DND-41 (cell line): Measurements from ENCODE around the gene C11orf68.

Experiments used
- ATAC-seq: fragments of 200-7000 bp; cut with Tn5 transposase; 3 replicates; pipeline ENCODE4 v1.9.1; 2021; ENCODE audit warnings: low read depth; ENCODE audit not compliant: insufficient read depth
- DNase-seq: peaks from one replicate; pipeline ENCODE4 v3.0.0-alpha.2; 2020
- H2AFZ ChIP-seq: 2 replicates; pipeline ENCODE4 v1.6.0; 2012; ENCODE audit warnings: low read depth, low read length
- H3K27ac ChIP-seq: 2 replicates; pipeline ENCODE4 v1.5.1; 2012; ENCODE audit warnings: low read length, inconsistent platforms
- H3K27me3 ChIP-seq: fragments of 200-600 bp; sonication (generic); 2 replicates; pipeline ENCODE4 v1.6.0; 2012; ENCODE audit warnings: low read length, mild to moderate bottlenecking, inconsistent platforms; ENCODE audit not compliant: insufficient read depth, poor library complexity
- H3K36me3 ChIP-seq: 2 replicates; pipeline ENCODE4 v1.5.1; 2012; ENCODE audit warnings: low read length, inconsistent platforms; ENCODE audit not compliant: insufficient read depth
- H3K4me1 ChIP-seq: 2 replicates; pipeline ENCODE4 v1.5.1; 2012; ENCODE audit warnings: mild to moderate bottlenecking, low read length; ENCODE audit not compliant: insufficient read depth
- H3K4me2 ChIP-seq: 2 replicates; pipeline ENCODE4 v1.6.0; 2012; ENCODE audit warnings: mild to moderate bottlenecking, moderate library complexity, low read length, inconsistent platforms; ENCODE audit not compliant: insufficient read depth
- H3K4me3 ChIP-seq, 2 experiments: fragments of 200-600 bp in 1 of 2; shearing (Covaris generic) in 1 of 2; 2 replicates each; pipeline ENCODE4 v1.5.1; 2012 to 2016; ENCODE audit warnings: inconsistent platforms in 2 of 2, low read length in 2 of 2, mild to moderate bottlenecking in 2 of 2, low read depth in 1 of 2, moderate library complexity in 1 of 2
- H3K79me2 ChIP-seq: 2 replicates; pipeline ENCODE4 v1.6.0; 2012; ENCODE audit warnings: low read length, inconsistent platforms; ENCODE audit not compliant: insufficient read depth
- H3K9ac ChIP-seq: 2 replicates; pipeline ENCODE4 v1.6.0; 2012; ENCODE audit warnings: low read depth, mild to moderate bottlenecking, inconsistent platforms, low read length, moderate library complexity
- H3K9me3 ChIP-seq: 2 replicates; pipeline ENCODE4 v1.5.1; 2012; ENCODE audit warnings: low read length, moderate library complexity, mild to moderate bottlenecking, inconsistent platforms; ENCODE audit not compliant: insufficient read depth, severe bottlenecking
- H4K20me1 ChIP-seq: 2 replicates; pipeline ENCODE4 v1.6.0; 2012; ENCODE audit warnings: low read length; ENCODE audit not compliant: insufficient read depth
- CTCF ChIP-seq: IDR thresholded peaks from 2 replicates; pipeline ENCODE4 v1.5.1; 2012; ENCODE audit warnings: borderline replicate concordance, low read length, moderate library complexity, mild to moderate bottlenecking; ENCODE audit not compliant: poor library complexity, severe bottlenecking; ENCODE audit errors: extremely low read depth
- EZH2 ChIP-seq: IDR thresholded peaks from 3 replicates; pipeline ENCODE4 v1.6.1; 2012; ENCODE audit warnings: borderline replicate concordance, low read depth, mild to moderate bottlenecking, moderate library complexity, low read length, inconsistent platforms; ENCODE audit not compliant: severe bottlenecking

C11orf68 gene

DNA sequence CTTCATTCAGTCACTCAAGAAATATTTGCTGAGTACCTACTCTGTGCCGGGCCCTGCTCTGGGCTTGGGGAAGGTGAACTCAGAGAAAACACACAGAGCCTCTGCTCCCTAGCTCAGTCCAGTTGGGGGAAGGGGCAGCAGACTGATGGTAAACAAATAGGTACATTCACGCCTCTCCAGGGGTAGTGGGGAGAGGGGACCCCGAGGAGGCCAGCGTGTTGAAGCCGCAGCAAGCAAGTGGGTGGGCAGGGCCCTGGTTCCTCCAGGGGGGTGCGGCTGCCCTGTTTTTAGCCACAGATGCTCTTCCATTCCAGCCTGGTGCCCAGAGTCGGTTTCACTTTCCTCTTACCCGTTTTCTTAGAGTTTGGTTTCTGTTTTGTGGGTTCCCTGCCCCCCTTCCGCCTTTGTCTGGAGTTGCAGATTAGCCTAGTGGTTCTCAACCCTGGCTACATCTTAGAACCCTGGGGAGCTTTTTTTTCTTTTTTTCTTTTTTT is 9.1 kb upstream of the C11orf68 start:
- H3K27me3 ChIP-seq: no peaks in the 10 kb centered on the region
- H3K4me3 ChIP-seq: peak overlapping the region in 1 of 2 experiments; percentile 49; a peak in 2 of 4 replicates
- H3K9ac ChIP-seq: peak overlapping the region; percentile 59
- peak overlapping the region; percentile 82 for H2AFZ ChIP-seq
- H3K4me1 ChIP-seq: peaks cover 30% of the 10 kb centered on the region
- H3K79me2 ChIP-seq: no peaks in the 10 kb centered on the region
- no peaks in the 10 kb centered on the region for H4K20me1 ChIP-seq
- no peaks in the 10 kb centered on the region for H3K9me3 ChIP-seq
- ATAC-seq (peak; percentile 90), DNase-seq (peak; percentile 94)
- H3K27ac ChIP-seq: peak overlapping the region; percentile 90
- peak overlapping the region; percentile 65 for H3K4me2 ChIP-seq
- peaks cover 4% of the 10 kb centered on the region for H3K36me3 ChIP-seq
- TF ChIP-seq CTCF (peak; percentile 10), EZH2 (no peak)

GRCh38 chr11:65925397-65925796 is 6.5 kb upstream of the C11orf68 start:
- Histone ChIP-seq H3K9me3 (no peaks in the 10 kb centered on the region), H3K4me1 (peaks cover 33% of the 10 kb centered on the region), H3K27me3 (no peaks in the 10 kb centered on the region), H3K36me3 (peaks cover 28% of the 10 kb centered on the region), H2AFZ (no peak overlapping the region), H3K4me3 (no peak overlapping the region), H4K20me1 (no peaks in the 10 kb centered on the region; the same call in 1 of the 2 replicates), H3K4me2 (no peak overlapping the region), H3K9ac (no peak overlapping the region), H3K79me2 (peaks cover 5% of the 10 kb centered on the region), H3K27ac (no peak overlapping the region)
- no peak for TF ChIP-seq EZH2
- TF ChIP-seq CTCF: no peak
- ATAC-seq (no peak), DNase-seq (no peak)

DNA sequence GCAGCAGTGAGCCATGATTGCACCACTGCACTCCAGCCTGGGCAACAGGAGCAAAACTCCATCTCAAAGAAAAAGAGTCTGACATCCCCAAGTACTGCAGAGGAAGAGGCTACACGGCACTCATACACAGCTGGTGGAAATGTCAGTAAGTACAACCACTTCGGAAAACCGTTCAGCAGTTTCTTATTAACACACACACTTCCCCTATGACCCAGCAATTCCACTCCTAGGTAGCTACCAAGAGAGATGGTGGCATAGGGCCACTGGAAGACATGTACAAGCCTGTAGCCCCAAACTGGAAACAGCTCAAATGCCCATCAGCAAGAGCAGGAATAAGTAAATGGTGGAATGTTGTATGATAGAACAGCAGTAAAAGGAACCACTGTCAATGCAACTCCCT is 3.7 kb upstream of the C11orf68 start:
- H3K4me3 ChIP-seq: no peak overlapping the region
- H3K9me3 ChIP-seq: no peaks in the 10 kb centered on the region
- no peak for ATAC-seq
- no peak for DNase-seq
- peaks cover 30% of the 10 kb centered on the region for H3K4me1 ChIP-seq
- H3K4me2 ChIP-seq: no peak overlapping the region
- H3K9ac ChIP-seq: no peak overlapping the region
- H4K20me1 ChIP-seq: peaks cover 6% of the 10 kb centered on the region; the same call in 1 of the 2 replicates
- H3K36me3 ChIP-seq: peaks cover 37% of the 10 kb centered on the region
- peaks cover 26% of the 10 kb centered on the region for H3K79me2 ChIP-seq
- no peaks in the 10 kb centered on the region for H3K27me3 ChIP-seq
- TF ChIP-seq CTCF (no peak), EZH2 (no peak)
- no peak overlapping the region for H2AFZ ChIP-seq
- no peak overlapping the region for H3K27ac ChIP-seq

DNA sequence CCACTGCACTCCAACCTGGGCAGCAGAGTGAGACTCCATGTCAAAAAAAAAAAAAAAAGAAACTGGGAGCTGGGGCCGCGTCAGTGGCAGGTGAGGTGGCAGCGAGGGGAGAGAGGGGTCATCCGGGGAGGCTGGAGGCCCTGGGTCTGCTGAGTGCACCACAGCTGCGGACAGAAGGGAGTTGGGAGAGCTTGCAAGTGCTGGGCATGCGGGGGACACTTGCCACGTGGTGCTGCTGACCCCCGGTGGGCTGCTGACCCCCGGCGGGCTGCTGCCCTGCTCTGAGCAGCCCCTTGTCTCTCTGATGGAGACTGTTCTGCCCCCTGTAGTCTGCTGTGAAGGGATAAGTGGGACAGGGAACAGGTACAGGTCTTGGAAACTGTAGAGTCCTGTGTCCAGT is 3.0 kb upstream of the C11orf68 start:
- Histone ChIP-seq H3K4me3 (no peak overlapping the region), H2AFZ (no peak overlapping the region), H3K27me3 (no peaks in the 10 kb centered on the region), H3K9me3 (no peaks in the 10 kb centered on the region), H3K36me3 (peaks cover 44% of the 10 kb centered on the region), H3K27ac (no peak overlapping the region), H3K4me1 (peaks cover 30% of the 10 kb centered on the region), H3K79me2 (peaks cover 33% of the 10 kb centered on the region), H4K20me1 (peaks cover 13% of the 10 kb centered on the region; the same call in 1 of the 2 replicates), H3K9ac (no peak overlapping the region), H3K4me2 (no peak overlapping the region)
- no peak for DNase-seq
- no peak for ATAC-seq
- no peak for TF ChIP-seq CTCF
- no peak for TF ChIP-seq EZH2
